ENCODE measurements around the gene XNDC1N.

The XNDC1N gene

DNA sequence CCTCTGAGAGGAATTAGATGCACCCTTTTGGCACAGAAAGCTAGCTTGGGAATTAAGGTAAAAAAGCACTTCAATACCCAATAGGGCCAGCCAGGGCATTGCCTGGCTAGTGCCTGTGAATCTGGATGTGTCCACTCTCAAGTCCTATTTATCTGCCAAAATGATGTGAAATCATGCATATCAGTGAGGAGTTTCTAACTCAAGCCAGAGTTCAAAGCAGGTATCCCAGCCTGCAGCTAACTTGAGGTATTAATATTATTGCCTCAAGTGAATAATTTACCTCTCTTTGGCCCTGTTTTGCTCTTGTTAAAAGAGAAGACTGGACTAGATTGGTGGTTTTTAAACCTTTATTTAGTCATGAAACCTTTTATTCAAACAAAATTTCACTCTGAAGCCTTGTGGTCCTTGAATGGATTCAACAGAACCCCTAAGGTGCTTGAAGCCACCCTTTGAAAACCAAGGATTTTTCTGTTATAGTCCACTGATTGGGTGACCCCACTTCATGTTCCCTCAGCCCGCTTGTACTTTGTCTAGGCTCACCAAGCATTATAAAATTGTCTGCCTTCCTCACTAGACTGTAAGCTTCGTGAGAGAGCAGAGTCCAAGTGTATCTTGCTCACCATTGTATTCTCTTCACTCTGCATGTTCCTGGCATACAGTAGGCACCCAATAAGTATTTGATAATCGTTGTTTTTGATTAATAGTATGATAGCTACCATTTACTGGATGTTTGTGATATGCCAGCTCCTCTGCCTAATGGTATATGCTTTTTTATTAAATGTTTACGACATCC, 4.9 kb upstream of the XNDC1N start:
- Histone ChIP-seq H3K4me1 (ENCODE audit: insufficient read depth, poor library complexity, severe bottlenecking) (no peaks in the 10 kb centered on the region), H3K27ac (ENCODE audit: poor library complexity, severe bottlenecking) (no peak overlapping the region), H3K4me3 (ENCODE audit: severe bottlenecking) (no peak overlapping the region), H3K36me3 (ENCODE audit: low read depth) (no peaks in the 10 kb centered on the region), H3K9me3 (ENCODE audit: severe bottlenecking) (no peaks in the 10 kb centered on the region), H3K27me3 (ENCODE audit: insufficient read depth, poor library complexity, severe bottlenecking) (no peaks in the 10 kb centered on the region)
- TF ChIP-seq, protein P1, sequence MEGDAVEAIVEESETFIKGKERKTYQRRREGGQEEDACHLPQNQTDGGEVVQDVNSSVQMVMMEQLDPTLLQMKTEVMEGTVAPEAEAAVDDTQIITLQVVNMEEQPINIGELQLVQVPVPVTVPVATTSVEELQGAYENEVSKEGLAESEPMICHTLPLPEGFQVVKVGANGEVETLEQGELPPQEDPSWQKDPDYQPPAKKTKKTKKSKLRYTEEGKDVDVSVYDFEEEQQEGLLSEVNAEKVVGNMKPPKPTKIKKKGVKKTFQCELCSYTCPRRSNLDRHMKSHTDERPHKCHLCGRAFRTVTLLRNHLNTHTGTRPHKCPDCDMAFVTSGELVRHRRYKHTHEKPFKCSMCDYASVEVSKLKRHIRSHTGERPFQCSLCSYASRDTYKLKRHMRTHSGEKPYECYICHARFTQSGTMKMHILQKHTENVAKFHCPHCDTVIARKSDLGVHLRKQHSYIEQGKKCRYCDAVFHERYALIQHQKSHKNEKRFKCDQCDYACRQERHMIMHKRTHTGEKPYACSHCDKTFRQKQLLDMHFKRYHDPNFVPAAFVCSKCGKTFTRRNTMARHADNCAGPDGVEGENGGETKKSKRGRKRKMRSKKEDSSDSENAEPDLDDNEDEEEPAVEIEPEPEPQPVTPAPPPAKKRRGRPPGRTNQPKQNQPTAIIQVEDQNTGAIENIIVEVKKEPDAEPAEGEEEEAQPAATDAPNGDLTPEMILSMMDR (IDR thresholded peaks at IDR 0.05; ENCODE audit: poor library complexity, severe bottlenecking), result no peak
- no peak for DNase-seq (ENCODE audit: low spot score)
- ATAC-seq (ENCODE audit: low read depth), result no peak

DNA sequence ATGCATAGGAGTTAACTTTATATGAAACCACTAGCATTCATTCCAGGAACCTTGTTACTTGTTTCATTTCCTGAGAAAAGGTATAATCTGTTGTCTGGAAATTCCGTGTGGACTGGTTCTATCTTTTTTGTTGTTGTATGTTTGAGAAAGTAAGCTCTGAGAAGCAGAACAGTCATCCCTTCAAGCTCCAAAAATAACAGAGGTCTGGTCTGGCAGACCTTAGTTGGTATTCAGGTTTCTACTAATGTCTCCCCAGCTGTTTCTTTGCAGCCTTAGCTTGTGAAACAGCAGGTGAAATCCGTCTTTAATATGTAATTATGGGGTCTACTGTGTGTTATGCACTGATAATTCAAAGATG, 2.8 kb upstream of the XNDC1N start:
- no peak for ATAC-seq (ENCODE audit: low read depth)

GRCh38 chr11:71930556-71931244, 2.3 kb upstream of the XNDC1N start:
- Histone ChIP-seq H3K4me1 (ENCODE audit: insufficient read depth, poor library complexity, severe bottlenecking) (no peaks in the 10 kb centered on the region), H3K4me3 (ENCODE audit: severe bottlenecking) (no peak overlapping the region), H3K9me3 (ENCODE audit: severe bottlenecking) (no peaks in the 10 kb centered on the region), H3K27me3 (ENCODE audit: insufficient read depth, poor library complexity, severe bottlenecking) (no peaks in the 10 kb centered on the region), H3K27ac (ENCODE audit: poor library complexity, severe bottlenecking) (no peak overlapping the region), H3K36me3 (ENCODE audit: low read depth) (peaks cover 10% of the 10 kb centered on the region)
- DNase-seq (ENCODE audit: low spot score) (no peak), ATAC-seq (ENCODE audit: low read depth) (no peak)
- TF ChIP-seq, protein P1 (IDR thresholded peaks at IDR 0.05; ENCODE audit: poor library complexity, severe bottlenecking), result no peak

More for the DNA sequence above, 2.8 kb upstream of the XNDC1N start:
- Histone ChIP-seq H3K27ac (ENCODE audit: poor library complexity, severe bottlenecking) (no peak overlapping the region), H3K36me3 (ENCODE audit: low read depth) (peaks cover 9% of the 10 kb centered on the region), H3K4me1 (ENCODE audit: insufficient read depth, poor library complexity, severe bottlenecking) (no peaks in the 10 kb centered on the region), H3K4me3 (ENCODE audit: severe bottlenecking) (no peak overlapping the region), H3K9me3 (ENCODE audit: severe bottlenecking) (no peaks in the 10 kb centered on the region), H3K27me3 (ENCODE audit: insufficient read depth, poor library complexity, severe bottlenecking) (no peaks in the 10 kb centered on the region)
- DNase-seq (ENCODE audit: low spot score), result no peak
- TF ChIP-seq, protein P1 (IDR thresholded peaks at IDR 0.05; ENCODE audit: poor library complexity, severe bottlenecking), result no peak

DNA sequence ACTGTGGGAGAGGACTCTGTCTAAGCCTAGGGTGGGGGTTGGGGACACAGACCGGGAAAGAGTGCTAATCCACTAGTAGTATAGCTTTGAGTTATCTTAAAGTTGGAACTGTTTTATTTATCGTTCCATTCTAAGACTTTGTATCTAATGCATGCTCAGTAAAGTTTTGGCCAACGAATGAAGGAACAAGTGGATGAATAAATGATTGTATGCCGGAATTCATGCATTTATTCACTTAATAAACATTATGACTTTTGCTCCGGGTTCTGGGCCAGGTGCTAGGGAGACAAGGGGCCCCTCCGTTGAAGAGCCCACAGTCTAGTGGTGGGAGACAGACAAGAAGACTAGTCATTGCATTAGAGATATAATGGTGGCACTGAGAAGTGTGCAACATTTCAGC, 1.1 kb upstream of the XNDC1N start:
- no peaks in the 10 kb centered on the region for H3K27me3 ChIP-seq (ENCODE audit: insufficient read depth, poor library complexity, severe bottlenecking)

More for the DNA sequence above, 1.1 kb upstream of the XNDC1N start:
- H3K36me3 ChIP-seq (ENCODE audit: low read depth), result peaks cover 10% of the 10 kb centered on the region
- H3K4me3 ChIP-seq (ENCODE audit: severe bottlenecking), result peak overlapping the region; percentile 67
- H3K9me3 ChIP-seq (ENCODE audit: severe bottlenecking), result no peaks in the 10 kb centered on the region
- H3K4me1 ChIP-seq (ENCODE audit: insufficient read depth, poor library complexity, severe bottlenecking), result no peaks in the 10 kb centered on the region
- ATAC-seq (ENCODE audit: low read depth) (no peak), DNase-seq (ENCODE audit: low spot score) (no peak)
- TF ChIP-seq, protein P1 (IDR thresholded peaks at IDR 0.05; ENCODE audit: poor library complexity, severe bottlenecking), result no peak
- peak overlapping the region; percentile 83 for H3K27ac ChIP-seq (ENCODE audit: poor library complexity, severe bottlenecking)
